HG02642 (cell line): Measurements from ENCODE around the gene SAMD10.
"Not testable (repeated sequence)": the region's sequence is repeated elsewhere in the genome, so short reads cannot be mapped to it uniquely, and the experiment has no call there.

Experiments used
- ATAC-seq: cut with Tn5 transposase; IDR thresholded peaks from one replicate; pipeline ENCODE4 v1.9.1; 2021; ENCODE audit warnings: mild to moderate bottlenecking; ENCODE audit not compliant: unreplicated experiment, poor library complexity

Gene SAMD10

DNA sequence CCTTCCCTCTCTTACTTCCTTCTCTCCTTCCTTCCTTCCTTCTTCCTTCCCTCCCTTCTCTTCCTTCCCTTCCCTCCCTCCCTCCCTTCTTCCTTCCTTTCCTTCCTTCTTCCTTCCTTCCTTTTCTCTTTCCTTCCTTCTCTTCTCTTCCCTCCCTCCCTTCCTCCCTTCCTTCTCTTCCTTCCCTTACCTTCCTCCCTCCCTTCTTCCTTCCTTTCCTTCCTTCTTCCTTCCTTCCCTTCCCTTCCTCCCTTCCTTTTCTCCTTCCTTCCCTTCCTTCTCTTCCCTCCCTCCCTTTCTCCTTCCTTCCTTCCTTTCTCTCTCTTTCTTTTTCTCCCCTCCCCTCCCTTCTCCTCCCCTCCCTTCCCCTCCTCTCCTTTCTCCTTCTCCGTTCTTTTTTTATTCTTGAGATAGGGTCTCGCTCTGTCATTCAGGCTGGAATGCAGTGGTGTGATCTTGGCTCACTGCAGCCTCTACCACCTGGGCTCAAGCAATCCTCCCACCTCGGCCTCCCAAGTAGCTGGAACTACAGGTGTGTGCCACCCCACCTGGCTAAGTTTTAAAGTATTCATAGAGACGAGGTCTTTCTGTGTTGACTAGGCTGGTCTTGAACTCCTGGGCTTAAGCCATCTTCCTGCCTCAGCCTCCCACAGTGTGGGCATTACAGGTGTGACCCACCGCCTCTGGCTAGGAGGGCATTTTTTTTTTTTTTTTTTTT is 8.6 kb downstream of the SAMD10 start:
- no peak for ATAC-seq

DNA sequence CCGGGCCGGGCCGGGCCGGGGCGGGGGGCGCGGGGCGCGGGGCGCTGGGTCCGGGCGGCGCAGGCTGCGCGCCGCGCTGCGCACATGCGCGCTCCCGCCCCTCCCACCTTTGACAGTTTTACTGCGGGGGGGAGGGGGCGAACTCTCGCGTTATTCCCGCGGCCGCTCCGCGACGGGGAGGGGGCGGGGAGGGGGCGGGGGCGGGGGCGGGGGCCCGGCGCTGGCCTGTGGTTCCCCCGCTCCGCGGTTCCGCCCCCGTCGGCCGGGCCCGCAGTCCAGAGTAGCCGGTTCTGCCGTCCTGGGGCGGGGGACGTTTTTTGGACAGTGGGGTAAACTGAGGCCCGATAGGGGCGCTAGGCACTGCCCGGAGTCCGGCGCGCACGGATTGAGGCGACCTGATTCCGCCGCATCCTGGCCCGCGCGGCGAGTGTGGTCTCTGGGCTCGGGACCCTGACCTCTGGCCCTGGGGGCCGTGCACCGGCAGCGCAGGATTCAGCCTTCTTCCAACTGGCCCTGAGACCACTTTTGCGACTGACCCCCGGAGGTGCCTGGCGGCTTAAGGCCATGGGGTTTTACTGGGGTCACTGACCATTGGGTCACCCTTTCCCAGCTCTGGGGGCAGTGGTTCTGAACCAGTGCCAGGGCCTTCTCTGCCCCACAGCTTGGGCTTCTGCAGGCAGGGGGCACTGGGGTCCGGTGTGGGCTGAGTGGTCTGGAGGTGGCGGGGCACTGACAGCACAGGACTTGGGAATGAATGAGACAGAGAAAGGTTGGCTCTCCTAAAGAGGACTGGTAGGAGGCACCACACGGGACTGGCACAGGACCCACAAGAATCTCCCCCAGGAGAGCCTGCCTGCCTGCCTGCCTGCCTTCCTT is 9.4 kb downstream of the SAMD10 start, which contains the start of gene ZNF512B:
ZNF512B (minus strand) TSS at position 93 of the 876 bp plus-strand sequence. CDS start 1,980 bp downstream, outside the sequence.
- peak; percentile 36 for ATAC-seq

DNA sequence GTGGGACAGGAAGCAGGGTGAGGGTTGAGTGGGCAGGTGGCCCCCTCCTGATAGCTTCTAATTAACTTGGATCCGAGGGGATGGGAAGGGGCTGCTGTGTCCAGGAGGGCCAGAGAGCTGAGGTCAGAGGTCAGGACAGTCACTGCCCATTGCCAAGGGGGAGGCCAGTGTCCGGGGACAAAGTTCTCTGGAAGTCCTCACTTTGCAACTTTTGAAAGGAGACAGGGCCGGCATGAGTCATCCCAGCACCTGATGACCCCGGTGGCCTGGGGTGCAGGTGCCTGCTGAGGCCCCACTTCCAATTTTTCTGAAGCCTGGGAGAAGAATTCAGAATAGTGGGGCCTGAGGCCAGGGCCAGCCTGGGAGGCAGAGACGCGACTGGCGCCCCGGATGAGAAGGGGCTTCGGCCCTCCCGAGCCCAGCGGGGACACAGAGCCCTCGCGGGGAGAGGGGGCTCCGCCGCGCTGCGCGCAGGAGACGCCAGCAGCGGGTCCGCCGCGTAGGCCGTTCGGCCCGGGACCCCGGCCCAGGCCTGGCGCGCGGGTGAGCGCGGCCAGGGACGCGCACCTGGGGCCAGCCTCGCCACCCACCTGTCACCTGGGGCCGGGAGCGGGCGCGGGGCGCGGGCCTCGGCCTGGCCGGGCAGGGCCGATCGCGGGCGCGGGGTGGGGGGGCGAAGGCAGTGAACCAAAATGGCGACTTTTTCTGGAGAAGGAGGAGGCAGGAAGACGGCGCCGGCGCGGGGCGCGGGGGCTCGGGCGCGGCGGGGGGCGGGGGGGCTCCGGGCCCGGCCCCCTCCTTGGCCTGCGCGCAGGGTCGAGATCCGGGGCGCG is 10.3 kb downstream of the SAMD10 start:
- peak; percentile 14 for ATAC-seq

DNA sequence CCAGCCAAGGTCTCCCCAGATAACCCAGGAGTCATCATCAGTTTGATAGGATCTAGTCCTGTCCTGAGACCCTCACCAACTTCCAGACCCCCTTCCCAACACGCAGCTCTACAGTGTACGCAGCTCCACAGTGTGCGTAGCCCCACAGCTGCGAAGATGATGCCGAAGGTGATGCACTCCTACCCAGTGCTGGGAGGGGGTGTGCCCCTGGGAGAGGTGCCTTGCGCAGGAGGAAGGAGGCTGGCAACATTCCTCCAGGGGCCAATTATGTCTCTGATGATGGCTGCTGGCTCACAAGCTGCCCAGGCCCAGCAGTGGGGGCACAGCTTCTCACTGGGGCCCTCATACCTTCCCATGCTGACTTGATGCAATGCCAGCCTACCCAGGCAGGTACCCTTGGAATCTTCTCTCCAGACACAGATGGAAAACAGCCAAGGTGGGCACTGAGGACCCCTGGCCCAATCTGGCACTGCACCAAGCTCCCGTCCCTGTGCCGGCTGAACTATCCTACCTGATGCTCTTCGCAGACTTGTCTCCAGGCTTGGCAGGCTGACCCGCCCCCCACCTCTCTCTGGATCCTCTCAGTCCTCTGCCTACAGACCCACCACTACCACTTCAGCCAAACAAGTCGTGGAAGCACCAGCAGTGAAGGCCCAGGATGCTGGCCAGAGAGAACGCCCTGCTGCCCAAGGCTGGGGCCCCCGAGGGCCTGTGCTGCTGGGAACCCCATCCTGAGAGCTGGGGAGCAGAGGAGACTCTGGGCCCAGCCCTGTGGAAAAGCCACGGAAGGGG is 11.1 kb downstream of the SAMD10 start:
- ATAC-seq: no peak

DNA sequence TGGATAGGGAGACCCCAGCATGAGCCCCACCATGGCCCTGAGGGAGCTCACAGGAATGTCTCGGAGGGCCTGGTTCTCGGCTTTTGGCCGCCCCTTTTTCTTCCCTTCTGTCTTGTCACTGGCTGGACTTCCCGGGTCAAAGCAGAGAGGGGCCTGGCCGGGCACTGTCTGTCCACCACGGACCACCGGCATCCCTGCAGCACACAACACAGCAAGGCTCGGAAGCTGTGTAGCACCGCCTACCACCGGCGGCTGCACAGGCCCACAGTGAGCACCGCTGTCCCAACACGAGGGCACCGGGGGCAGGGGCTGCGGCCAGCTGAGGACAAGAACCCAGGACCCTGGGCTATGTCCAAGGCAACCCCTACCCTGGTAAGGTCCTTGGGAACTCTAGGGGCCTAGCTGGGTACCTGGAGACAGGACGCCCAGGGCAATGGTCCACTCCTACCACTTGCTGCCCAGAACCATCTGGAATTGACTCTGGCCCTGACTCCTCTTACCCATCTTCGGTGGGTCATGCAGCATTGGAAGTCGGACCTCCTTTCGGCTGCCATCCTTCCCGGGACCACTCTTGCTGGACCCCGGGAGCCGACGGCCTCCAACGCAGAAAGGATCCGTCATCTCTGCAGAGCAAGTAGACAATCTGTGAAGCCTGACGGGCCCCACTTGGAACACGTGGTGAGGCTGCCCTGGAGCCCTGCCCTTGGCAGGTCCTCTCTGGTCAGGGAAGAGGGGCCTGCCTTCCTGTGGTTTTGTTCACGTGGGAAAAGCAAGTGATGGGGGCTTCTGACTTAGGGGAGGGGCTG is 11.9 kb downstream of the SAMD10 start:
- no peak for ATAC-seq

DNA sequence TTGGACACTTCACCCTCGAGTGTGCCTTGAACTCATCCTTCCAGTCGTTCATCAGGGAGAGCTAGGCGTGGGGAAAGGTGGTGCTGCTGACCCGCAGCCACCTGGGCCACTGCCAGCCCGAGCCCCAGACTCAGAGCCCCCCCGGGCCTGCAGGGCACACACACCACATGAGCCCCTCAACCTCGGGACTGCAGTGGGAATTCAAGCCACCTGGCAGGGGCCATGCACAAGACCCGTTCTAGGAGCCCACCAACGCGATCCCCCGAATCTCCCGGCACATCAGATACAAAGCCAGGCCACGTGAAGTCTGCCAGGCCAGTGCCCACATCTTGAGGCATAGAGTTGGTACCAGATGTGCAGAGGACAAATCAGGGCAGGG is 12.5 kb downstream of the SAMD10 start:
- no peak for ATAC-seq

DNA sequence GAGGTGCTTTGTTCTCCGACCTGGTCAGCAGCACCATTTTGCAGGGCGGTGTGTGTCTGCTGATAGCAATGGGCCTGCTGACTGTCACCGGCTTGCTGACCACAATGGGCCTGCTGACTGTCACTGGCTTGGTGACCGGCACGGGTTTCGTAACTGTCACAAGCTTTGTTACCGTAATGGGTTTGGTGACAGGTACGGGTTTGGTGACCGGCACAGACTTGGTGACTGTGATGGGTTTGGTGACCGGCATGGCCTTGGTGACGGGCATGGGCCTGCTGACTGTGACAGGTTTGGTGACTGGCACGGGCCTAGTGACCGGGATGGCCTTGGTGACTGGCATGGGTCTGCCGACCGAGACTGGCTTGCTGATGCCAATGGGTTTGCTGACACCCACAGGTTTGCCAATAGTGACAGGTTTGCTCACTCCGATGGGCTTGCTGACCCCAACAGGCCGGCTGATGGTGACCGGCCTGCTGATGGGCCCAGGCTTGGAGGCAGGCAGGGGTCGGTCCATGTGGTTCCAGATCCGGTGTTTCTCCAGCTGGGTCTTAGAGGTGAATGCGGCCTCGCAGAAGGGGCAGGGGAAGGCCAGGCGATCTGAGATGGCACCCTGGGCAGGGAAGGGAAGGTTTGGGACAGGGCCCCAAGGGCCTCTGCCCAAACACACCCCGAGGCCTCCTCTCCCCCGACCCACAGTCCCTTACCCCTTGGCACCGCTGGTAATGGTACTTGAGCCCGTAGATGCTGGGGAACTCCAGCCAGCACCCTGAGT is 13.1 kb downstream of the SAMD10 start:
- no peak for ATAC-seq

DNA sequence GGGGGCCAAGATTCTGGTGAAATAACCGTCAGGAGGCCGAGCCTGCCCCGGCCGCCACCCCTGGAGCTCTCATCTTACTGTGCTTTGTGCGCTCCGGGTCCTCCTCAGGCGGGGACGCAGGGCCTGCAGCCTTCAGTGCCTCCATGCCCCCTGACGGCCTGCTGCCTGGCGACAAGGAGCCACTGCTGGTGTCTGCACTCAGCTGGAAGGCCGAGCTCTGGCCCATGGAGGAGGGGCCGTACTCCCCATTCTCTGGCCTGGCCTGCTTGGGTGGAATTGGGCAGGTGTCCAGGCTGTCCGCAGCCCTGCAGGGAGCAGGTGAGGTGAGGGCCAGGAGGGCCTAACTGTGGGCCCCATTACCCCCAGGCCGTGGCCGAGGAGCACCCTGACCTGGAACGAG is 15.0 kb downstream of the SAMD10 start:
- no peak for ATAC-seq

DNA sequence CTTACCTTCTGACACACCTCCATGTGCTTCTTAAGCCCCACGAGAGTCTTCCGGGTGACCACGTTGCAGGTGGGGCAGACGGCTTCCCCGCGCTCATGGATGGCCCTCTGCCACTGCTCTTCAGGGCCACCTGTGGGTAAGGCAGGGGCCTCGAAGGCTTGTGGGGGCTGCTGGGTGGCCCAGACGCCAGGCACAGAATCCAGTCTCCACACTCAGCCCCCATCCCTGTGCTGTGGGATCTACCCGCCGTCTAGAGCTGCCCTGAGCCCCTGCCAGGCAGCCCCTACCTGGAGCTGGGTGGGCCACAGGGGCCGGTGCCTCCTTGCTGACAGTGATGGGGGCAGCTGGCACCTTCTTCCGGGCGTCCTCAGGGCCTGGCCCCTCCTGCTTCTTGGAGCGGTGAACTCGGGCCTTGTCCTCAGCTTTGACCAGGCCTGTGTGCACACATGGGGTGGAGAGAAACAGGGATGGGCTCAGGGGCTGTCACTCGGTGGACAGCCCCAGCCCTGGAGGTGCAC is 15.6 kb downstream of the SAMD10 start:
- no peak for ATAC-seq

DNA sequence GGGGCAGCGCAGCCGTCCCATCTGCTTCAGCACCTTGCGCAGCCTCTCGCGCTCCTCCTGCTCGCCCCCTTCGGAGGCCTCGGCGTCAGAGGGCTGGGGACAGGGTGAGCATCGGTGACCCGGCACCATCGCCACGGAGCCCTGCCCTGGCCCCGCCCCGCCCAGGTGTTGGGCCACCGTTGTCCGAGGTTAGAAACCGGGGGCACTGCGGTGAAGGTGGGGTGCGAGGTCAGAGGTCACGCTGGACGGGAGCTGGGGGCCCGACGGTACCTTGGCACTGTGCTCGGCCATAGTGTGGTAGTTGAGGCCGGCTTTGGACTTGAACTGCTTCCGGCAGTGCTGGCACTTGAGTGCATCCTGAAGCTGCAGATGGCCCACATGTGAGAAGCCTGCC is 16.1 kb downstream of the SAMD10 start:
- ATAC-seq: no peak

DNA sequence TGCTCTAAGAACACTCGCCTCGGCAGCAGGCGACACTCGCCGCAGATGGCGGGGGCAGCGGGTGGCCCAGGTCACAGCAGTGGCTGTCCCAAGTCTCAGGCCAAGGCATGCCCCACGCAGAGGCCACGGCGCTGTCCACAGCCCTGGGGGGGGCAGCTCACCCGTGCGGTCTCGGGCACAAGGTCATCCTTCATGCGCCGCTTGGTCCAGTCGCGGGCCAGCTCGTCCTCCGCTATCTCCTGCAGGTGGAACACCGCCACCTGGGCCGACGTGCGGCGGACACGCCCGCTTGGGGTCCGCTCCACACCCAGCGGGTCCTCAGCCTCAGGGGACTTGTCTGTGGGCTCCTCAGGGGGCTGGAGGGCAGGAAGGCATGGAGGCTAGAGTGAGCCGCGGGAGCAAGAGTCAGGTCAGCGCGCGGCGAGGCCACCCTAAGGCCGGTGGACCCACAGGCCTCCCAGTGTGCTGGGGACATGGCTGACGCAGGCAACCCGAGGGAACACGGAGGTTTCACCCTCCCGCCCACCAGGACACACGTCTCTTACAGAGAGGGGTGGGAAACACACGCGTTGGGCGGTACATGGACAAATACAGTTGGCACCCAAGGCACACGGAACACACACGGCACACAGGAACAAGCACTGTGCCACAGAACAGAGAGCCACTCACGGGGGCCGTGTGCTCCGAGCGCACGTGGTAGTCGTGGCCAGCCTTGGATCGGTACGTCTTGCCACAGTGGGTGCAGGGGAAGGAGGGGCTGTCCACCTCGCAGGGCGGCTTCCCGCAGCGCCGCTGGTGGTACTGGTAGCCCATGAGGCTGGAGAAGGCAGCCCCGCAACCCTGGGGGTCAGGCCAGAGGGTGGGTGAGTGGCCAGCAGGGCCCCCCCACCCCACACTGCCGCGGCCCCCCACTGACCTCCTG is 16.8 kb downstream of the SAMD10 start:
- no peak for ATAC-seq

DNA sequence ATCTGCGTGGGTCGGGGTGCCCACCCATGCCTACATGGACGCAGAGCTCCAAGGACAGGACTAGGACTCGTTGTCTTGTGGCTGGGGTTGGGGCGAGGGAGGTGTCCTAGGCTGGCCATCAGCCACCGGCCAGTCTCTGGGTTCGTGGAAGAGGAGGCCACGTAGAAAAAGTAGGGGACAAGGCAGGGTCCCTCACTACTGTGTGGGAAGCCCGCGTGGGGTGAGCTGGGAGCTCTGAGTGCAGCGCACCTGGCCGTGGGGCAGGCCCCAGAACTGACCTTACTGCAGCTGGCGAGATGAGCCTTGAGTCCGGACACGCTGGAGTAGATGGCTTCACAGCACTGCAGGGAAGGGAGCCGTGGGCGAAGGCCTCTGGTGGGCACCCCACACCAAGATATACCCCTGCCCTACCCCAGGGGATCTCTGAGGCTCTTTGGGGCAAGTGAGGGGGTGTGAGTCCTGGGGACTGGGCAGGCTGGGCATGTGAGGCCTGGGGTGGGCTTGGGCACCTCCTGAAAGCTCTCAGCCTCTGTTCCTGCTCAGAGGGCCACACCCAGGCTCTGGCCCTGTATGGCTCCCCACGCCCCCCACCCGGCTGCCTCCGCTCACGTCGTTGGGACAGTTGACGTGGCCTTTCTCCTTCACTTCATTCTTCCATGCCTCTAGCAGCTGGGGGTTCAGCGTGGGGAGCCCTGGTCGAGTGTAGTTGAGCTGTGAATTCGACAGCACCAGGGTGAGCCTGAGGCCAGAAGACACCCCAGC is 17.6 kb downstream of the SAMD10 start:
- no peak for ATAC-seq

DNA sequence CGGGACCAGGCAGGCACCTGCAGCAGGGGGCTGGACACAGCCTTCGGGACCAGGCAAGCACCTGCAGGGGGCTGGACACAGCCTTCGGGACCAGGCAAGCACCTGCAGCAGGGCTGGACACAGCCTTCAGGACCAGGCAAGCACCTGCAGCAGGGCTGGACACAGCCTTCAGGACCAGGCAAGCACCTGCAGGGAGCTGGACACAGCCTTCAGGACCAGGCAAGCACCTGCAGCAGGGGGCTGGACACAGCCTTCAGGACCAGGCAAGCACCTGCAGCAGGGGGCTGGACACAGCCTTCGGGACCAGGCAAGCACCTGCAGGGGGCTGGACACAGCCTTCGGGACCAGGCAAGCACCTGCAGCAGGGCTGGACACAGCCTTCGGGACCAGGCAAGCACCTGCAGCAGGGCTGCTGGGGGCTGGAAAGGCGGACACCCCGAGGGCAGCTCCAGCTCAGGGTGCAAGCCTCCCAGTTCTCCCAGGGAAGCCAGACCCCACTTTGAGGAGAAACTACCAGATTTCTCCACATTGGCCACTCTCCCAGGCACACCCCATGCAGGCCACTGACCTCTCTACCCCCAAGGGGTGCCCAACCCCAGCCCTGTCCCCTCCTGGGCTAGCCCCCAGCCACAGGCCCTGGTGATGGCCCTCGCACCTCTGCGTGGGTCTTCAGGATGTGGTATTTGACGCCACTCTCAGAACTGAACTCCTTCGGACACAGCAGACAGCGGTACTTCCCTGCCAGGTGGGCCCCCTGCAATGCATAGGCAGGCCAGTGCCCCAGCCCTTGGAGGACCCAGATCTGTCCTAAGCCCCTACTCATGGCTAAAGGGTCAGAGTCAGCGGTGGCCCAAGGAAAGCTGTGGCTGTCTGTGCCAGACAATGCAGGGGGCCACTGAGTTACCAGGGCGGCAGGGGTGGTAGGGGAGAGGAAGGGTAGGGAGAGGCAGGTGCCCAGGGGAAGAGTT is 18.5 kb downstream of the SAMD10 start:
- ATAC-seq: not testable (repeated sequence)

DNA sequence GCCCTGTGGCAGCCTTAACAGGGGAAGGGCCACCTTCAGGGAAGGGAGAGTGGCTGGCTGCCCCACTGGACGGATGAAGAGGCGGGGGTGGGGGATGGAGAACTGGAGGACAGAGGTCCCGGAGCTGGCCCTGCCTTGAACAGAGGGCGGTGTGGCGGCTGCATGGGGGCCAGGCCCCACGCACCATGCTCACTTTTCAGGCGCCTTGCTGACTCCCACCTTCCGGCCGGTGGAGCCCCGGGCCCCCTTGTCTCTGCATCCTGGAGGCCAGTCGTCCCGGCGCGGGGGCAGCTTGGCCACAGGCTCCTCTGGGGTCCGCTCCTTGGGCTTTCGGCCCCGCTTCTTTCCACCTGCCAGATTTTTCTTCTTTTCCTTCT is 19.8 kb downstream of the SAMD10 start:
- no peak for ATAC-seq

DNA sequence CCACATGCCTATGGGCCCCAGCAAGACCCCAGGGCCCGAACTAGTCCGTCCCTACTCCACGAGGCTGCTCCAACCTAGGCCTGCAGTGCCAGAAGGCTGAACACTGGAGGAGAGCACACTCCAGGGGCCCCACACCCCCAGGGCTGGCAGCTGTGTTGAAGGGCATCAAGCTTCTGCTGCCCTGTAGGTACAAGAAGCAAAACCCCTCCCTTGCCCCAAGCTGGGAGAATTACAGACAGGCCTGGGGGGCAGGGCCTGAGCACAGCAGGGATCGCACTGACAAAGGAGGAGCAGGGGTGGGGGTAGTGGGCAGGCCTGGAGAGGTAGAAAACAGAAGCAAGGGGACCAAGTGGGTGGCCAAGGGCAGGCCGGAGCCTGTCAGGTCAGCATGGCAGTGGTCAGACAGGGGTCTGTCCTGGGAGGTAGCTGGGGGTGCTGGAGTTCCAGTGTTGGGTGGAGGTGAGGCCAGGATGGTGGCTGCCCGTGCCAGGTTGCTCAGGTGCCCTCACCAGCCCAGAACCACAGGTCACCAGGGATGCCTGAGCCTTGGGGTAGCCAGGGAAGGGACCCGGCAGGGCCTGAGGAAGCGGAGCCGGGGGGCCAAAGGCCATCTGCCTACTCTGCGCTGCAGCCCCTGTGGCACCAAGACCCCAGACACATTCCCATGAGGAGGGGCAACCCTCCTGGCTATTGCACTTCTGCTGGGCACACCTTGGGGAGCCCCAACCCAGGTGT is 20.3 kb downstream of the SAMD10 start:
- ATAC-seq: no peak
